PC-9 (cell line): ENCODE data around the gene MRPL58. TPM values are rescaled to one million over a fixed set of nuclear protein-coding genes. Genes with fewer than 3 reads are reported as not detected.

Experiments used
- BruUV-seq: library from RNA; stranded (reverse); fragments of 400-500 nt; replicated peaks from 2 replicates; lab custom pipeline; 2021; lab: Mats Ljungman, UMichigan
- CTCF ChIA-PET: fragments of 300-600 bp; sonication (Branson Sonifier 250); formaldehyde crosslinking; loops from one replicate; lab custom pipeline; 2022; ENCODE audit warnings: antibody characterized with exemption; lab: Charles Lee
- POLR2A ChIA-PET: fragments of 300-600 bp; sonication (Branson Sonifier 250); formaldehyde crosslinking; loops from one replicate; lab custom pipeline; 2022; ENCODE audit warnings: antibody characterized with exemption; ENCODE audit not compliant: unreplicated experiment; lab: Charles Lee
- DNase-seq, 2 experiments: peaks; one replicate each; pipeline versions ENCODE4 v3.0.0 to v3.0.0-alpha.2; 2015 to 2022; ENCODE audit warnings: mixed read lengths in 1 of 2
- H2AFZ ChIP-seq: fragments of 200-600 bp; sonication (generic); 2 replicates; pipeline ENCODE4 v1.8.1; 2017; ENCODE audit warnings: antibody characterized with exemption
- H3F3A ChIP-seq: fragments of 200-600 bp; sonication (generic); 2 replicates; pipeline ENCODE4 v1.8.1; 2017; ENCODE audit warnings: antibody characterized with exemption, mild to moderate bottlenecking, low read depth; ENCODE audit not compliant: insufficient read depth
- H3K27ac ChIP-seq: fragments of 200-600 bp; sonication (generic); 2 replicates; pipeline ENCODE4 v1.6.1; 2016; ENCODE audit warnings: mixed run types
- H3K27me3 ChIP-seq: fragments of 200-600 bp; sonication (generic); 2 replicates; pipeline ENCODE4 v1.6.1; 2016; ENCODE audit warnings: low read depth, mixed run types; ENCODE audit not compliant: insufficient read depth
- H3K36me3 ChIP-seq: fragments of 200-600 bp; sonication (generic); 2 replicates; pipeline ENCODE4 v1.6.1; 2016; ENCODE audit warnings: low read depth, mixed run types
- H3K4me1 ChIP-seq: fragments of 200-600 bp; sonication (generic); replicated peaks from 2 replicates; pipeline ENCODE4 v1.6.1; 2016; ENCODE audit warnings: mixed run types; ENCODE audit not compliant: insufficient read depth
- H3K4me2 ChIP-seq: fragments of 200-600 bp; sonication (generic); 2 replicates; pipeline ENCODE4 v1.6.1; 2017; ENCODE audit warnings: mixed run types
- H3K4me3 ChIP-seq: fragments of 200-600 bp; sonication (generic); 2 replicates; pipeline ENCODE4 v1.6.1; 2016; ENCODE audit warnings: mixed run types
- H3K79me2 ChIP-seq: fragments of 200-600 bp; sonication (generic); 2 replicates; pipeline ENCODE4 v1.6.1; 2017; ENCODE audit warnings: low read depth, mixed run types
- H3K9me2 ChIP-seq: fragments of 200-600 bp; sonication (generic); 2 replicates; pipeline ENCODE4 v1.8.1; 2017; ENCODE audit warnings: mild to moderate bottlenecking; ENCODE audit not compliant: insufficient read depth
- H3K9me3 ChIP-seq: fragments of 200-600 bp; sonication (generic); 2 replicates; pipeline ENCODE4 v1.8.1; 2016; ENCODE audit warnings: low read depth; ENCODE audit not compliant: insufficient read depth
- H4K20me1 ChIP-seq: fragments of 200-600 bp; sonication (generic); 2 replicates; pipeline ENCODE4 v1.8.1; 2017; ENCODE audit not compliant: insufficient read depth
- CTCF ChIP-seq: fragments of 200-600 bp; sonication (generic); conservative IDR thresholded peaks from 2 replicates; pipeline ENCODE4 v1.6.1; 2017; ENCODE audit warnings: mixed run types, antibody characterized with exemption, mild to moderate bottlenecking, moderate library complexity
- EZH2 ChIP-seq: fragments of 200-600 bp; sonication (generic); IDR thresholded peaks from 2 replicates; pipeline ENCODE4 v1.8.0; 2017; ENCODE audit warnings: antibody characterized with exemption, low read depth
- intact Hi-C: fragments of 100-400 bp; cut with micrococcal nuclease; formaldehyde crosslinking; loops from one replicate; pipeline ENCODE4 v1.10.0; 2022; ENCODE audit not compliant: unreplicated experiment
- total RNA-seq: library from RNA; stranded (reverse); gene quantifications from 2 replicates; pipeline ENCODE4 v1.2.3, GENCODE V29; 2021

The MRPL58 gene
- total RNA-seq, 1 experiment from 2014 or later, result 48.4 TPM

GRCh38 chr17:75049706-75050105, 37.2 kb downstream of the MRPL58 start:
- Histone ChIP-seq H3K9me3 (no peaks in the 10 kb centered on the region), H3K4me2 (no peak overlapping the region), H3K27ac (no peak overlapping the region), H3K36me3 (peaks cover 13% of the 10 kb centered on the region), H3K4me3 (no peak overlapping the region), H2AFZ (no peak overlapping the region), H3K4me1 (peaks cover 22% of the 10 kb centered on the region), H4K20me1 (peaks cover 7% of the 10 kb centered on the region; the same call in 1 of the 2 replicates), H3K79me2 (peaks cover 42% of the 10 kb centered on the region), H3K9me2 (no peaks in the 10 kb centered on the region), H3K27me3 (no peaks in the 10 kb centered on the region), H3F3A (peaks cover 25% of the 10 kb centered on the region; the same call in 1 of the 2 replicates)
- intact Hi-C loops, result loop anchor here (5.0 kb wide), 1 partner anchor 87 kb away; no protein-coding TSS in a partner anchor
- CTCF ChIA-PET, result interaction anchor here (0.6 kb wide), 1 partner anchor 29 kb away, joined by 3 read pairs; no protein-coding TSS in a partner anchor
- POLR2A ChIA-PET, result no interaction called here
- BruUV-seq, result no TSS peak
- no peak for DNase-seq
- TF ChIP-seq EZH2 (no peak), CTCF (no peak)

GRCh38 chr17:75051941-75052340, 39.5 kb downstream of the MRPL58 start:
- Histone ChIP-seq H3K36me3 (peaks cover 20% of the 10 kb centered on the region), H3F3A (peaks cover 10% of the 10 kb centered on the region; the same call in 1 of the 2 replicates), H3K9me3 (no peaks in the 10 kb centered on the region), H3K27ac (no peak overlapping the region), H4K20me1 (0 out of 2 replicates have a peak, but pooled peaks cover 3% of the 10 kb centered on the region), H3K4me1 (peaks cover 17% of the 10 kb centered on the region), H3K27me3 (no peaks in the 10 kb centered on the region), H3K4me2 (no peak overlapping the region), H3K79me2 (peaks cover 26% of the 10 kb centered on the region), H2AFZ (no peak overlapping the region), H3K9me2 (no peaks in the 10 kb centered on the region), H3K4me3 (no peak overlapping the region)
- ChIA-PET CTCF (interaction anchor here (0.7 kb wide), 1 partner anchor 77 kb away, joined by 3 read pairs; no protein-coding TSS in a partner anchor), POLR2A (no interaction called here)
- no peak for DNase-seq
- TF ChIP-seq CTCF (no peak), EZH2 (no peak)
- intact Hi-C loops, result no loop called here
- BruUV-seq, result no TSS peak

- Histone ChIP-seq H3K27ac (no peak overlapping the region), H3K4me1 (no peaks in the 10 kb centered on the region), H3K4me2 (no peak overlapping the region), H3K79me2 (no peaks in the 10 kb centered on the region), H3K4me3 (no peak overlapping the region), H4K20me1 (no peaks in the 10 kb centered on the region), H3K27me3 (no peaks in the 10 kb centered on the region), H3K9me2 (no peaks in the 10 kb centered on the region), H3K36me3 (peaks cover 25% of the 10 kb centered on the region), H3F3A (no peaks in the 10 kb centered on the region), H3K9me3 (no peaks in the 10 kb centered on the region), H2AFZ (no peak overlapping the region)
- peak in 1 of 2 experiments; percentile 46 for DNase-seq
- ChIA-PET POLR2A (interaction anchor here (0.6 to 0.8 kb wide), 5 partner anchors 45 to 208 kb away, joined by 3 to 15 read pairs (median 8); partner anchors contain the start of gene GGA3), CTCF (interaction anchor here (0.6 to 1.5 kb wide), 9 partner anchors 19 to 142 kb away, joined by 3 to 8 read pairs (median 6); partner anchors contain the start of gene SLC16A5)
- peak; percentile 55; the same call in 1 of the 2 replicates for TF ChIP-seq CTCF
- no peak for TF ChIP-seq EZH2
- intact Hi-C loops, result loop anchor here (2.0 kb wide), 1 partner anchor 49 kb away; the partner anchor contains the start of gene ARMC7
- BruUV-seq, result no TSS peak
Measured at GRCh38 chr17:75059369-75060345, 47.2 kb downstream of the MRPL58 start.
